CD4-positive, alpha-beta T cell treated with Interleukin-17A for 1 hour (primary cell): Measurements from ENCODE around the gene TREM1.

Source experiments
- DNase-seq: peaks from one replicate; pipeline ENCODE4 v3.0.0-alpha.2; 2020

Gene TREM1

DNA sequence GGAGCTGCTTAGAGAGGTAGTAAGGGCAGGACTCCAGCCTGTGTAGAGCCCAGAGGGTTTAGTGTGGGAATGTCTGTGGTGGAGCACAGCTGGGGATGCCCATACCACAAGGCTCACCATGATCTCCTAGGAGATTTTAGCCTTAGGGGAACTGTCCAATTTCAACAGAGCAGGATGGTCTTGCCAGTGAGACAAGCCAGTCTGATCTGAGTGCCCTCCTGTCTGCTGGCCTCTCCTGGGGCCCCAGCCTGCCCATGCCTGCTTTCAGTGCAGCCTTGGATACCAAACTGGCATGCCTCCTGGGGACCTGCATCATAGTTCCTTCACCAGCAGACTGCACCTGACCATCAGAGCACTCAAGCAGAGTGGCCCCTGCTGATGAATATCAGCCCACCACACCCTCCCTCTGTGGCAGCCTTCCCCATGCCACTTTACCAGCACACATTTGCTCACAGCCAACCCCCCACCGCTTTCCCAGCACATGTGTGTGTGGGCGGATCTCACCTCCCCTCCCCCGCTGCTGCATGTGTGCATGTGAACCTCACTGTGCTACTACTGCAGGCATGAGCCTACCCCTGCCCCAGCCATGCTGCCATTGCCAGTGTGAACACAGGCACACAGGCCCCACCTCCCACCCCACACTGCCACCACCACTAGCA lies 7.9 kb upstream of the TREM1 start:
- DNase-seq, result no peak

DNA sequence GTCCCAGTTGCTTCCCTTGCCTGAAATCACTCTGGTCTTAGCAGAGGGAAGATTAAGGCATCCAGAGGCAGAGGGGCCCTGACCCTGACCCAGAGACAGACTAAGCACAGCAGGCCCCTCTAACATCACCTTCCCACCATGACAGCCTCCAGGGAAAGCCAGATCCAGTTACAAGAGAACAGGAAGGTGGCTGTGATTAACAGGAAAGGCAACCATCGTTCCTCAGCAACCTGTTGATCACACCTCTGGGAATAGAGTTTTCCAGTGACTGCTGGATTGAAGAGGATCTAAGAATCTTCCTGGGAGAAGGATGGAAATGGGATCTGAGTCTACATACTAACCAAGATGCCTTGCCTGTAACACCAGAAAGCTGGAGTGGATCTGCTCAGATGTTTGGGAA lies 5.2 kb upstream of the TREM1 start:
- no peak for DNase-seq

DNA sequence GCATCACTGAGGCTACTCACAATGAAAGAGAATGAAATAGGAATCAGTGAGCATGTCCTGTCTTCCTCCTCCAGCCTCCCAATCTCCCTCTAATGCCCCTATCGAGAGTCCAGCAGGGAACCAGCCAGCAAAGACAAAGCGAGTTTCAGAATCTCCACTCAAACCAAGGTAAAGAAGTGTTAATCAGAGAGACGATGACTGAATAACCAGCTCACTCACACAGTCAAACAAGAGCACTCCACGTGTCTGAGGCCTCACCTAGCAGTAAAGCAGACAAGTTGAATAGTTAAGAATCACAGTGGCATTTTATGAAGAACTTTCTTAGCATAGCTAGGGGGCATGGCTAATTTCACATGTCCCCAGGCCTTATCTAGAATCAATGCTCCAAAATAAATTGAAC lies 3.3 kb upstream of the TREM1 start:
- DNase-seq, result no peak

DNA sequence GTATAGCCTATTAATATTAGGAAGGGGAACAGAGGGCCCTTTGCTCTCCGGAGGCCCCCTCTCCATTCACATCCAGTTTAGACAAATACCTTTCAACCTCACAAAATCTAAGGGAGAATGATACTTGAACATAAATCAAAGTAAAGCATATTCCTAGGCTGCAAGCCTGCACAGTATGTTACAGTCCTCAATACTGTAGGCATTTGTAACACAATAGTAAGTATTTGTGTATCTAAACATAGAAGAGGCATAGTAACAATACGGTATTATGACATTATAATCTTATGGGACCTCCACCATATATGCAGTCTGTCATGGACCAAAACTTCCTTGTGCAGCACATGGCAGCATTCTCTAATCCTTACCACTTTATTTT lies 2.3 kb upstream of the TREM1 start:
- no peak for DNase-seq

DNA sequence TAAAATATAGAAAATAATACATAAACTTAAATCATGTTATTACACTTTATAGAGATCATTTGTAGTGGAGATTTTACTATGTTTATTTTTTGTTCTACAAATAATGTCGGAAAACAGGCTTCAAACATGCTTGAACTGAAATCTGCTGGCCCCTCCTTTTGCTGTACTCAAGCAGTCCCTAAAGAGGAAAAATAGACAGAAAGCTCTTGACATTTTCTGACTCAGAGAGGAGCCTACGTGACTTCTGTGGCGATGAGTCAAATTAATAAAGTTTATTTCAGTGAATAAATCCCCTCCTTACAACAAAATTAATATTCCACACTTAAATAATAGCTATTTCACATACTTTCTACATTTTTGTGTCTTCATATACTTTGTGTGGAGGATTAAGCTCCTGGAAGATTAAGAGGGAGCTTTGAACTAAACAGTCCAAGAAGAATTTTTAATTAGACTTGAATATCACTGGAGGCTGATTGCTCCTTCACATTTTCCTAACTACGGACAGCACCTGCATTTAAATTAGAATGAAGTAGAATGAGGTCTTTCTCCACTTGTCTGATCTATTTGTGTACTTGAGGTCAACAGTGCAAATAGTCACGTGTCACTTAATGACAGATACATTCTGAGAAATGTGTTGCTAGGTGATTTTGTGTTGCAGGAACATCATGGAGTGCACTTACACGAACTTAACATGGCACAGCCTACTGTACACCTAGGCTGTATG lies 1.7 kb upstream of the TREM1 start:
- no peak for DNase-seq

DNA sequence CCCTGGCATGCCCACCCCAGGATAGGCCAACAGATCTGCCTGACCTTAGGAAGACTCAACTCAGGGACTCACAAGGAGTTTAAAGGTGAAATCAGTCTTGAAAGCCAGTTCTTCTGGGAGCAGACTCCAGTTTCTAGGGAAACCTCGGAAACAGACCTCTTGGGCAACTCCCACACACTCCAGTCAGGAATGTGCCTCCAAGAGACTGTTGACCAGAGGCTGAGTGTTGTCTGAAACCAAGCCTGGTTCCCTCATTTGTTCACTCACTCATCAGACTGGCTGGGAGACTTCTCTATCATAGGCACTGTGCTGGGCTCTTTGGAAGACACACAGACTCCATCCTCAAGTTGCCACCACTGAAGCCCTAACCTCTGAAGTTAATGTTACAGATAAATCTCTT lies 1.8 kb downstream of the TREM1 start:
- no peak for DNase-seq

DNA sequence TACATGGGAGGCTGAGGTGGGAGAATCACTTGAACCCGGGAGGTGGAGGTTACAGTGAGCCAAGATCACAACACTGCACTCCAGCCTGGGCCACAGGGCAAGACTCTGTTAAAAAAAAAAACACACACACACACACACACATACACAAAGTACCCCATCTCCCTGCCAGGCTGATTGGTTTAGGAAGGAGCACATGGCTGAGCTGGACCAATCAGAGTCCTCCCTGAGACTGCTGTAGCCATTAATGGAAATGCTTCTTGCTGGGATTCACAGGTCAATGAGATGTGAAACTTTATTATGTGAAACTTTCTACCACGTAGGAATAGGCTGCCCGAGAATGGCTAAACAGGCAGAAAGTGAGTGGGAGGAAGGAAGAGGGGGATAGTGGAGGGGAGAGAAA lies 2.9 kb downstream of the TREM1 start:
- no peak for DNase-seq

DNA sequence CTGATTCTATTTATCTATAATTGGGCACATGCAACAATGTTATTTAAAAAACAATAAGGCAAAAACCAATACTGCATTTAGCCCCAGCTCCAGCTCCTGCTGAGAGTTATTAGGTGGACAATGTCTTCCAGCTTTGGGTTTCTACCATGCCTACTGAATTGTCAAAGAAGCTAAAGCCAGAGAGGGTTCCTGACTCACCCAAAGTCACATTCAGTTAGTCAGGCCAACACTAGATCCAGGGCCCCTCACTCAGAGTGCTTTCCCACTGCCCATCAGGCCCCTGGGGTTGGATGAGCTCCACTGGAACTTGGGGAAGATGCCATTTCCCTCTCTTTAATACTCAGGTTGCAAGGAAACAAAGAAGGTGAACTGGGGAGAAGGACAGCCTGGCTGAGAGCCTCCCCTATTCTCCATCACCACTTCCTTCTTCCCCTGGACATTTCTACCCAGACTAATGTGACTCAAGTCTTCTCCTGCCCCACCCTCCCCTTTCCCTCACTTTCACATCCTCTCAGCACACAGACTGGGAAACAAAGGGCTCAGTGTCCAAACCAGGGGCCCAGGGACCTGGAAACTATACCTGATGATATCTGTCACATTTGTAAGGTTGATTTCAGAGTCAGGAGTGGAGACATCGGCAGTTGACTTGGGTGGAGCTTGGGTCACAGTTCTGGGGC lies 6.0 kb downstream of the TREM1 start:
- DNase-seq, result no peak

DNA sequence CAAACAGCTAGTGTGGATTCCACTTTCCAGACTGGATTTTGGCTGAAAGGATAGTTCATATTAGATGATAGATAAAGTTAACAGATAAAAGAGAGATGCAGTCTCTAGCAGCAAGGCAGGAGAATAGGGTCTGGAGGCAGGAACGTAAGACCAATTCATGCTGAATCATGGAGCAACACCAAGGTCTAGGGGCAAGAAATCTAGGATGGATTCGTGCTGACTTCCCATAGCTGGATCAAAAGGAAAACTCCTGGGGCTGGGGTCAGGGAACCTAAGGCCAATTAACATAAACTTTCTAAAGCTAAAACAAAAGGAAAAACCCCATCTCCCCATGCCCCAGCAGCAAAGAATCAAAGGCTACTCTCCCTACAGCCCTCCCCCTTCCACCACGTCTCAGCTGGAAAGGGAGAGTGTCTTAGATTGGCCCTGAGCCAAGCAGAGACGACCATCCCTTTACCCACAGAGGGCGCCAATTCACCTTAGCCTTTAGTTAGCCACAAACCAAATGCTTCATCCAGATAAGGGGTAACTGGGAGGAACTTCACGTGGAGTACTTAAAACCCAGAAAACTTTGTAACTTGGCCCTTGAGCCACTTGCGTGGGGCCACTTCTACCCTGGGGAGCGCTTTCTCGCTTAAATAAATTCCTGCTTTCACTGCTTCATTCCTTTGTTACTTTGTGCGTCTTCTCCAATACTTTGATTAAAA lies 7.6 kb downstream of the TREM1 start:
- DNase-seq, result peak; percentile 78

DNA sequence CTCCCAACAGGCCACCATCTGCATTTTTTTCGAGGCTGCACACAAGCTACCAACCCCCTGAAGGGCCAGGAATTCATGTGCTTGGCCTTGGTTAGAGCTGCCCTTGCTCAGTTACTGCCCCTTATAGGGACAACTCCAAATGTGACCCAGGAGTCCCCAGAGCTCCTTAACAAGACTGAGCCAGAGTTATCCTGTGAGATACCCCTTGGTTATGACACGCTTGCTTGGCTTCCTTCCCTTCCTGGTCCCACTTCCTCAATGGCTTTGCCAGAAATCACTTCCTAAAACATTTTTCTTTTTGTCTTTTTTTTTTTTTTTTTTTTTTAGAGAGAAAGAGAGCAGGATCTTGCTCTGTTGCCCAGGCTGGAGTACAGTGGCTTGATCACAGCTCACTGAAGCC lies 8.9 kb downstream of the TREM1 start:
- DNase-seq, result no peak

DNA sequence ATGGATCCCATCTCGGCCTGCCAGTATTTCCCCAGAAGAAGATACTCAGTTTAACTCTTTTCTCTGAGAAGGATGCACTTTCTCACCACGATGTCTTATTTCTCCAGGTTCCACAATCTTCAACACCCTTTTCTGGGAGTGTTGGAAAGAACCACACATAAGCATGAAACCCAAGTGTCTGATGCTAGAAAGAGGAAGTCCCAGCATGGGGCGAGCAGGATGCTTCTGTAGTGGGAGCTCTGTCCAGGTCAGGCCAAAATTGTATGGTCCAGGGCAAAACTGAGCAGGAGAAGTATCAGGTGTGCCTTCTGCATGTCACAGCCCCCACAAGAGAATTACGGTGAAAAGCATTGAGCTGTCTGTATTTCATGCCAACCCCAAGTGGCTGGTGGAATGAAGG lies 11.0 kb downstream of the TREM1 start:
- no peak for DNase-seq

DNA sequence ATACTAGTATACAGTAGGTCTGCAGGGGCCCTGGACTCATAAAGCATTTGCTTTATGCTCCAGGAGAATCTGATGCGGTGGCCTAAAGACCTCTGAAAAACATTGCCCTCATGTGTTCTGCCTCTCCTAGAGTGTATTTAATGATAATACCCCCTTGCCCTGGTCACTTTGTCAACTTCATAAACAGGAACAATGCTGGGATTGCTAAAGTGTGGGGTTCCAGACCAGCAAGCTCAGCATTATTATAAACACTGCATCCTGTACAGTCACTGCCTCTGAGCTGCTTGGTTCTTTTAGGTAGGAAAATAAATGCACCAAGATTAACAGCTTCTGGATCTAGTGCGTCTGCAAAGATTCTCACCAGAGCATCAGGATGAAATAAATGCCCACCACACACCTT lies 12.2 kb downstream of the TREM1 start:
- DNase-seq, result no peak

DNA sequence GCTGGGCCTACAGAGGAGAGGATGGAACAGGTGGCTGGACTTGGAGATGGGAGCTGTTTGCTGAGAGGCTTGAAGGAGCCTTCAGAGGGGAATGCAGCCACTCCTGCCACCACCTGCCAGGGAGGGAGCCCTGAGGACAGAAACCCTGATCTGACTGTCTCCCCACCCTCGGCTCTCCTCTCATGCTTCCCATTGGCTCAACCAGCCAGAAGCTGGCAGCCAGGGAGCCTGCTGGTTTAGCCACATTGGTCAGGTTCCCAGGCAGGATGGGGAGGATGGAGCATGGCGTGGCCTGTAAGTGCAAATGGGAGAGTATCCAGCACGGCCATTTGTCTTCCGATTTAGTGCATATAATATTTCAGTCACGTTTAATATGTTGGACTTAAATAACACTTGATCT lies 12.8 kb downstream of the TREM1 start:
- DNase-seq, result no peak

DNA sequence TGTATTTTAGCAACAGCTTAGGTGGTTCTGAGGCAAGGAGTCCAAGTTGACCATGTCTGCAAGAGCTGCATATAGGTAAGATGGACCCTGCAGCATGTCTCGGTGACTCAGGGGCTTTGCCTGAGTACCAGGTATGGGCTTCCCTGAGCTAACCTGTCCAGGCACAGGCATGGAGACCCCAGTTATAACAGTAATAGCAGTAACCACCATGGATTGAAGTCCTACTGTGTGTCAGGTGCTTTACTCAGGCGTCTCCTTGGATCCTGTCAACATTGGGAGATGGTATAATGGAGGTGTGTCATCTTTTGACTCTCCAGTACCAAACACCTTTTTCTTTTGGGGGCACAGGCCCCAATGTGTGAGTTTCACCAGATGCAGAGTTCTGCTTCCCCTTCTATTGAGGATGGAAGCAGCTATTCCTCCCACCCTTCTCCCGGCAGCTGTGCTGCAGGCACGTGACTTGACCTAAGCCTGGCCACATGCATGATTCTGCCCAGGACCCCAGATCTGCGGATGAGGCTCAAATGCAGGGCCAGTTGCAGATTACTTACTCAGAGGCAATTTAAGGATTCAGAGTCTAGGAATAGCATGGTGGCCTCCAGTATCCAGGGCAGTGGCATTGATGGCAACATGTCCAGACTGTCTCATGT lies 13.8 kb downstream of the TREM1 start:
- no peak for DNase-seq

DNA sequence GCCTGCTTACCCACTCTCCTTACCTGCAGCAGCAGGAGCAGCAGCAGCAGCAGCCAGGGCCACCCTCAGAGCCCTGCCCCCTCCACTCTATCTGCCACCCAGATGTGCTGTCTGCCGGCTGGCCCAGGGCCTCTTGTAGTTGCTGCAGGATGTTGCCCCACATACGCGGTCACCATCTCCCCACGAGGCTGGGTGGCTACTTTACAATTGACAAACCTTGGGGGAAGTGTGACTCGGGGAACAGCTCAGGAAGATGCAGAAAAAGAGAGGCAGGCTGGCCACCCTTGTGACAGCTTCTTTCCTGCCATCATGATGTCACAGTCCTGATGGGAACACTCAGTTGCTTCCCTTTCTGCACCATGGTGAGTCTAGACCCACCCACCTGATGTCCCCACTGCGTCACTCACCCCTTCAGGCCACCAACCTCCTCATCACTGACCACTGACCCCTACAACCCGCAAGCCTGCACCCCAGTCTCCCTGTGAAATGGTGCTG lies 14.5 kb downstream of the TREM1 start:
- peak; percentile 27 for DNase-seq

DNA sequence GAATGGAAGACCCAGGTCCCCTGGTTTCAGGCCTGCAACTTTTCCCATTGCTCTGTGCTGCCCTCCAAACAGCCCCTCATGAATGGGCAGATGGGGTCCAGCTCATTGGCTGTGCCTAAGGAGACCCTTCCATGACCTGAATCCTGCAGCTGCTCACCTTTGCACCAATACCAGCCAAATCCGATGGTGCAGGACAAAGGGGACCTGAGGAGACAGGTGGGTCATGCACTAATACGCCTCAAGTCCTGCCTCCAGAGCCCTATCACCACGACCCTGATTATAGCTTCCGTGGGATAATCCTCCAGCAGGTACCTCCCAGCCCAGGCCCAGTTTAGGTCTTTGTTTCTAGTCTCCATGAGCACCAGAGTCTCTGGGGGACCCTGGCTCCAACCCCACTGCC lies 16.8 kb downstream of the TREM1 start:
- DNase-seq, result no peak

DNA sequence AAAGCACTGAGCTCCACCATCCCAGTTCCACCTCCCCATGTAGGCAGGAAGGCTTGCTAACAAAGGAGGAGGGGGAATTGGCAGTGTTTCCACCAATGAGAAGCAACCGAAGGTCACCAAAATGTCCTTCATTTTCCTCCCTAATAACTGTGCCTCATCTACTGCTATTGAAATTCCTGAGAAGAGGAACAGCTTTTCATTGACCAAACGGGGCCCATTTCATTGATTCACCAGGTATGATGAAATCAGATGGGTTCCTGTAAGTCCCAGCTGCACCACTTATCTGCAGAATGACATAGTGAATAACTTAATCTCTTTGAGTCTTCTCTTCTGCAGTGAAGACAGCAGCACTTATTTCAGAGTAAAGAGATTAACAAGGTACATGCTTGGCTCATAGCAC lies 17.3 kb downstream of the TREM1 start:
- no peak for DNase-seq

DNA sequence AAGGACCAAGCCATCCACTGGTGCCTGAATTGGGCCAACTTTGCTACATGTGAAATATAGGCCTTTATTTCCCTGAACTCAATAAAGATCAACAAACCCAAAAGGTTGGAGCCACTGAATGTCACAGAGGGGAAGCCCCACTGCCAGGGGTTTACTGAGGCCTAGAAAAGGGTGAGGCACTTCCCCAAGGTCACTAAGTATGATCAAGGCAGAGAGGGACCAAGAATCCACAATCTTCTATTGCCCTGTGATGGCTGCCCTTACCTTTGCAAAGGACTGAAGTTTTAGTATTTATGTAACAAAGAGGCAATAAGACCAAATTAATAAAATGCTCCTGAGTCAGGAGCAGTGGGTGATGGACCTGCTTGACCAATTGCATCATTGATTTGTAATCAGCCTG lies 18.0 kb downstream of the TREM1 start:
- no peak for DNase-seq

DNA sequence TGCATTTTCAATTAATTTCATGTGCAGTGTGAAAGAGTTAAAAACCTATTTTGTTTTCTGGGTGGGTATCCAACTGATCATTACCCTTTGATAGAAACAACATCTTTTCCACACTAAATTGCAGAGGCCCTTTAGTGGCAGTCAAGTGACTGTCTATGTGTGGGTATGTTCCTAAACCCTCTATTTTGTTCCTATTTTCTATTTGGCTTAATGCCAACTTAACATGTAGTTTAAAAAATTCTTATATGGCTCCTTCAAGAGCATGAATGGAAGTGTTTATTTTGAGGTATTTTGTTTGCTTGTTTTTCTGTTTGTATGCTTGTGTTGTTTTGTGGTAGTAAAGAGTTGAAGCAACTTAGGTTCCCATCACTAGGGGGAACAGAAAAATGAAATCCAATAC lies 19.9 kb downstream of the TREM1 start:
- no peak for DNase-seq

DNA sequence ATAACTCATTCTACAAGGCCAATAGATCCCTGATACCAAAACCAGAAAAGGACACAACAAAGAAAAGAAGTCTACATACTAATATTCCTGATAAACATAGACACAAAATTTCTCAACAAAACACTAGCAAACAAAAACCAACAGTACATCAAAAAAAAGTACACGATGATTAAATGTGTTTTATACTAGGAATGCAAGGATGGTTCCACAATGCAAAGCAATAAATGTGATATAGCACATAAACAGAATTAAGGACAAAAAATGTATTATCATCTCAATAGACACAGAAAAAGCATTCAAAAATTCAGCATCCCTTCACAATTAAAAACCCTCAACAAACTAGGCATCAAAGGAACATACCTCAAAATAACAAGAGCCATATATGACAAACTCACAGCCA lies 23.2 kb downstream of the TREM1 start:
- DNase-seq, result no peak

DNA sequence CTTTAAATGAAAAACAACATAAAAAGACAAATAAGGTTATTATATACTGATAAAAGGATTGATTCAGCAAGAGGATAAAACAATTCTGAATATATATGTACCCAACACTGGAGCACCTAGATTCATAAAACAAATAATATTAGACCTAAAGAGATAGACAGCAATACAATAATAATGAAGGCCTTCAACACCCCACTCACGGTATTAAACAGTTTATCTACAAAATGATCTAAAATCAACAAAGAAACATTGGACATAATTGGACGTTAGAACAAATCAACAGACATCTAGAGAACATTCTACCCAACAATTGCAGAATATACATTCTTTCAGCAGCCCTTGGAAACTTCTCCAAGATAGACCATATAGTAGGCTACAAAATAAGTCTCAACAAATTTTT lies 24.1 kb downstream of the TREM1 start:
- no peak for DNase-seq

DNA sequence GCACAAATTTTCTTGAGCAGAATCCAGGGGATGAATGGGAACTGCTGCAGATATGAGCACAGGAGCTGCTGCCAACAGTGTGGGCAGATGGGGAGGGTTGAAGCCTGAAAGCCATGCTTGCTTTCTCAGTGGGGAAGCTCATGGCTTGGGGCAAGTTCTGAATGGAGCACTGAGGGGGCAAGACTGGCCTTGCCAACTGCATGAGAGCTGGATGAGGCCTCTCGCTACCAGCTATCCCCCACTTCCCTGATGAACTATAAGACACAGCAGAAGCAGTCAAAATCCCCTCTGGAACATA lies 28.3 kb downstream of the TREM1 start:
- no peak for DNase-seq
